K562 (cell line): ENCODE data around the gene LGALS3BP. TPM values are rescaled to one million over a fixed set of nuclear protein-coding genes. Genes with fewer than 3 reads are reported as not detected.
A peak's percentile ranks its signal among the peaks of the same experiment; 100 is the strongest.

Source experiments
- FOXJ3 ChIP-seq: sonication (generic); formaldehyde crosslinking; IDR thresholded peaks from 2 replicates; pipeline ENCODE4 v1.4.0; 2020; ENCODE audit warnings: mild to moderate bottlenecking, missing genetic modification reagents
- LEF1 ChIP-seq: fragments of 450-650 bp; IDR thresholded peaks from 2 replicates; pipeline ENCODE4 v1.6.1; 2016; ENCODE audit warnings: mild to moderate bottlenecking
- MGA ChIP-seq: fragments of 450-650 bp; IDR thresholded peaks from 2 replicates; pipeline ENCODE4 v1.6.1; 2016; ENCODE audit warnings: mild to moderate bottlenecking, moderate library complexity
- MTA2 ChIP-seq: fragments of 450-650 bp; IDR thresholded peaks from 2 replicates; pipeline ENCODE4 v1.6.1; 2016; ENCODE audit warnings: low read depth
- RBM25 ChIP-seq: fragments of 200-400 bp; formaldehyde crosslinking; IDR thresholded peaks from 2 replicates; pipeline ENCODE4 v1.6.1; 2018; ENCODE audit warnings: low read length, low read depth, moderate library complexity; ENCODE audit not compliant: severe bottlenecking
- RNF219 ChIP-seq: fragments of 250-450 bp; sonication (Bioruptor Pico); IDR thresholded peaks from 2 replicates; pipeline ENCODE4 v1.5.0; 2022; ENCODE audit warnings: mild to moderate bottlenecking
- SRSF7 ChIP-seq: fragments of 200-400 bp; formaldehyde crosslinking; optimal IDR thresholded peaks from 2 replicates; pipeline ENCODE3; 2017; ENCODE audit warnings: mild to moderate bottlenecking, low read depth, low read length
- ZFP1 ChIP-seq: fragments of 450-650 bp; formaldehyde crosslinking; IDR thresholded peaks from 2 replicates; pipeline ENCODE4 v1.4.0; 2020; ENCODE audit warnings: mild to moderate bottlenecking, mixed read lengths
- ZNF408 ChIP-seq: fragments of 250-450 bp; sonication (Bioruptor Pico); IDR thresholded peaks from 2 replicates; pipeline ENCODE4 v1.4.0; 2020; ENCODE audit warnings: low read depth, mild to moderate bottlenecking, moderate library complexity
- polyA plus RNA-seq, 8 experiments: library from polyadenylated mRNA; depleted of rRNA in 4 of 8; stranded (reverse) in 5 of 8; unstranded in 3 of 8; fragments of >200 nt; fragmentation: Nextera tagmentation in 2 of 8; fragmentation: Illumina TruSeq in 1 of 8; extraction: Ambion mirVana in 2 of 8; extraction: Trizol in 1 of 8; gene quantifications; 2 replicates each; pipeline versions ENCODE4 v1.2.1 to v1.2.3, GENCODE V29; 2011 to 2014; ENCODE audit warnings: inconsistent platforms in 1 of 8, missing spikeins in 1 of 8
- total RNA-seq, 7 experiments: library from RNA; depleted of rRNA in 6 of 7; stranded (reverse); fragments of >200 nt in 6 of 7; fragmentation: Illumina TruSeq in 2 of 7; extraction: Trizol in 2 of 7; gene quantifications; 2 replicates each; pipeline versions ENCODE4 v1.2.1 to v1.2.3, GENCODE V29; 2011 to 2021; ENCODE audit warnings: low replicate concordance in 1 of 7
- TF ChIP-seq, protein P1 (sequence below): fragments of 250-450 bp; sonication (Bioruptor Pico); IDR thresholded peaks from 2 replicates; pipeline ENCODE4 v1.5.0; 2021; ENCODE audit warnings: mild to moderate bottlenecking, moderate library complexity

LGALS3BP gene
- total and polyA plus RNA-seq, 9 of the 15 experiments (the other 6 are each of a cell fraction or from before 2014, with no cell fraction given) = 0.39 to 5.3 (median 3.2) TPM

DNA sequence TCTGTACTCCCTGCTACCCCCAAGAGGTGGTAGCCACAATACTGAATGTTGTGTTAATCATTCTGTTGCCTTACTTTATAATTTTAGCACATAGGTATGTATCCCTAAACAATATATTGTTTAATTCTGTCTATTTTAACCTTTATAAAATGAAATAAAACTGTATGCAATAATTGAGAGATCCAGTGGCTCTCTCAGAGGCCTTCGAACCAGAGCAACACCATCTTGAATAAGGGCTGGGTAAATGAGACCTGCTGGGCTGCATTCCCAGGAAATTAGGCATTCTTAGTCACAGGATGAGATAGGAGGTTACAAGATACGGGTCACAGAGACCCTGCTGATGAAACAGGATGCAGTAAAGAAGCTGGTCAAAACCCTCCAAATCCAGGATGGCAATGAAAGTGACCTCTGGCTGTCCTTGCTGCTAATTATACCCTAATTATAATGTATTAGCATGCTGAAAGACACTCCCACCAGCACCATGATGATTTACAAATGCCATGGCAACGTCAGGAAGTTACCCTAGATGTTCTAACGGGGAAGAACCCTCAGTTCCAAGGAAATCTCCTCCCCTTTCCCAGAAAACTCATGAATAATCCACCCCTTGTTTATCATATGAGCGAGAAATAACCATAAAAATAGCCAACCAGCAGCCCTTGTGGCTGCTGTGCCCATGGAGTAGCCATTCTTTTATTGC, 31.9 kb upstream of the LGALS3BP start (continued):
- TF ChIP-seq MGA (peak; percentile 20; the same call in 1 of the 2 replicates), ZNF408 (CRISPR knock-in tag) (no peak), LEF1 (no peak), MTA2 (no peak), SRSF7 (no peak), RBM25 (no peak), ZFP1 (peak; percentile 89), FOXJ3 (CRISPR knock-in tag) (no peak), RNF219 (CRISPR knock-in tag) (peak; percentile 81)
- TF ChIP-seq, protein P1, sequence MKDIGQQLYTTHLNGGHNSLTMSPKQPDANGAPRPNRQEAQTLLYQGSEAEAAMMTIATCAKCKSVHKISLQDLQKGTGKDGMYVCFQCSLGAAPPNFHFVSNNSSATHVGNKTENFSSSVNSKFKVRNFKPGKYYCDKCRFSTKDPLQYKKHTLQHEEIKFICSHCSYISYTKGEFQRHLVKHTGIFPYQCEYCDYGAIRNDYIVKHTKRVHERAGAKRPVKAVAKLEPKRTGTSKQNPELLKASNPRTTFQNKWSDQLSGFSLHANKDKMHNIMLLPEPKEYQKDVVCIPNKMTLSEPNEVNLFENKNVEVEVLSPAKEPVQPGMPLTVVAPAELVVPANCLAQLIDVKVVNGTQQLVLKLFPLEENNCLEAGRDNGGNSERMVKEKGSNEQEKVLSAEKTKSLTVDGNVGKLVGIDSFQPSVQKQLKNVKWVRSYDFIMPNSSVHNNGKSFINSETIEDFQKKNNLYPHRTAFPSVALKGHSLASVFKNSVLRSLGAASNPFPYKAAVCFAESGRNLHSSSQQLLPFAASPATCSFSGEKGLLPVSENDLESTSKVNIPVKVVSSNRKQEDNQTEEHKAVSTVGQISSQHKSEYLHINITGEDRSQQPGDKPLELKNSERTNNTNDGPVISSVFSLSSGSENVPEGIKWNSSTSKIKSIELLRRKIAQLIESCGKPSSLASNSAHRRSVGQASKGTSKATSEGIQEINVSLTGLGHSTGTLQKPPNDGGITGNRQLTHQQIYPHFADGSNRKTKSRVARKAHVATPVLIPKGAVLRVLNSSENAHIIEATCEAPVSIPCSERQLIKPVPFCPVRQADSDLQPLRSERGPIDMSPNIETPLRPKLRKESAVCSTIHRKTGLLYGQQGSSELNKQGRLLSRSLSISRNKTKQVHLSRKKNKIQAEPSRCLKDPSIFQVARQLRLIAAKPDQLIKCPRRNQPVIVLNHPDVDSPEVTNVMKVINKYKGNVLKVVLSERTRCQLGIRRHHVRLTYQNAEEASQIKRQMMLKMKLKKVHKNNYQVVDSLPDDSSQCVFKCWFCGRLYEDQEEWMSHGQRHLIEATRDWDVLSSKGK = peak; percentile 74; the same call in 1 of the 2 replicates
